SKM-1 treated with dmso at 0.1 percent for 144 hours (cell line): Measurements from ENCODE around the gene GLRX5.
A peak's percentile ranks its signal among the peaks of the same experiment; 100 is the strongest.
"Not testable (repeated sequence)": the region's sequence is repeated elsewhere in the genome, so short reads cannot be mapped to it uniquely, and the experiment has no call there.

ENCODE experiments used
- DNase-seq: peaks from one replicate; lab custom pipeline; 2025; ENCODE audit not compliant: unreplicated experiment; lab: John Stamatoyannopoulos, UW

GLRX5 gene

DNA sequence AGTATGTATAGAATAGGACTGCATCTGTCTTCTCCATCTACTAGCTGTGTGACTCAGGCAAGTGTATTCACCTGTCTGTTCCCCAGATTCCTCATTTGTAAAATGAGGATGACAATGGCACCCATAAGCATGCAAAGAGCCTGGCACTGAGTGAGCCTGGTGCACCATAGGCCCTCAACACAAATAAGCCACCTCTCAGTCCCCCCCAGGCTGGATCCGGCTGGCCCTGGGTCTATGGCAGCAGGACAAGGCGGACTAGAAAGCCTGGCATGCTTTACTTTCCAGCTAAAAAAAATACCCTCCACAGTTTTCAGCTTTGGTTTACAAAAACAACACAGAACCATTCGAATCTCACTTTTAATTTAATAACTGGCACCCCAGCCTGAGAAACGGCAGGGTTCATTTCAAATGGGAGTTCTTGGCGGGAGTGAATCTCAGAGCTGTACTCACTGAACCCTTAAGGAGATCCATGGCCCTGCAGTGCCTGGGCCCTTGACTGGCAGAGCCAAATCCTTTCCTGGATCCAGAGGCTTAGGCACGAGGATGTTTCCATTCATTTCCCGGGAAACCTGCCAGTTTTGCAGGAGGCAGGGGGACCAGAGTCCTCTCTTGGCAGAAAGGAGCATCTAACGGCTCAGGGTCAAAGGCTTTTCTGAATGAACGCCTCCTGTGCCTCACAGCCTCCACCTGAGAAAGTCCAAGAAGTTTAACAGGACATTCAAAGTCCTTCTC lies 36.1 kb upstream of the GLRX5 start:
- DNase-seq, result no peak

GRCh38 chr14:95499354-95499750 lies 35.5 kb upstream of the GLRX5 start:
- DNase-seq, result no peak

DNA sequence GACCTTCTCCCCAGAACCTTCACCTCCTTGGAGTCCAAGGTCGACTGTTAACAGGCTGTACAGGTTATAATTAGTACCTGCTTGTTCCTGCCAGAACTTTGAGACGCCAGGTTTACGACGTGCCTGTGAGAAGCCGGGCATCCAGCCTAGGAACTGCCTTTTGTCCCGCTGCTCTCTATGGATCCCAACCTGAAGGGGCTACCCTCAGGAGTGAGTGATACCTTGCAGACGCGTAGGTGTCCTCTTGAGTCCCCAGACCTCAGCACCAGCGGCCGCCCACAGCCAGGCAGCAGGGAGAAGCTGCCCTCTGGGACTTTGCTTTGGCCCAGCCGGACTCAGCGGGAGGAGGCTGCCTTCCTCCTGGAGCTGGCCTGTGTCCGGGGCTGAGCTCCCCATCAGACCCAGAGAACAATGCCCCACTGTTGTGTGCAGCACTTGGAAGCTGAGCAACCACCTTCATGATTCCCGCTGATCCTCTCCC lies 34.6 kb upstream of the GLRX5 start:
- DNase-seq, result no peak

DNA sequence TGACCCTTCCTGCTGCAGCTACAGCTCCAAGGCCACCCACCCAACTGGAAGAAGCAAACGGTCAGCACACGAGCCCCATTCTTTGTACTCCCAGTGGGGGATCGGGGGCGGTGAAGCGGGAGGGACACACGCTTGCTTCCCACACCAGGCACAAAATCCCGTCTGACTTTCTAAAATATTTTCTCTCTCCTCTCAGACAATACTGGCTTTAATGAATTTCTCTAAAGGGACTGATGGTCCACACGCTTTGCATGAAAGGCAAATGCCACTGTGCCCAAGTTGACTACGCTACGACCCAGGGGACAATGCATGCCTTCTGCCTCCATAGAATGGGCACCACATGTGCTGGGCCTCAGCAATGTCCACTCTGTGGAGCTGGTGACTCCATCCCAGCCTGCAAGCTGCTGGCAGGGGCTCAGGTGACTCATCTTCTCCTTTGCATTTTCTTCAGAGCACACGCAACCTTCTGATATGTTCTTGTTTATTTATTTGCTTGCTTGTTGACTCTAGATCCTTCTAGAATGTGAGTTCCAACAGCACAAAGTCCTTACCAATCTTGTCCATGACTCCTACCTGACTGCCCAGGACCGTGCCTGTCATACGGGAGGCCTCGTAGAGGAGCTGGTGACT lies 34.0 kb upstream of the GLRX5 start:
- no peak for DNase-seq

DNA sequence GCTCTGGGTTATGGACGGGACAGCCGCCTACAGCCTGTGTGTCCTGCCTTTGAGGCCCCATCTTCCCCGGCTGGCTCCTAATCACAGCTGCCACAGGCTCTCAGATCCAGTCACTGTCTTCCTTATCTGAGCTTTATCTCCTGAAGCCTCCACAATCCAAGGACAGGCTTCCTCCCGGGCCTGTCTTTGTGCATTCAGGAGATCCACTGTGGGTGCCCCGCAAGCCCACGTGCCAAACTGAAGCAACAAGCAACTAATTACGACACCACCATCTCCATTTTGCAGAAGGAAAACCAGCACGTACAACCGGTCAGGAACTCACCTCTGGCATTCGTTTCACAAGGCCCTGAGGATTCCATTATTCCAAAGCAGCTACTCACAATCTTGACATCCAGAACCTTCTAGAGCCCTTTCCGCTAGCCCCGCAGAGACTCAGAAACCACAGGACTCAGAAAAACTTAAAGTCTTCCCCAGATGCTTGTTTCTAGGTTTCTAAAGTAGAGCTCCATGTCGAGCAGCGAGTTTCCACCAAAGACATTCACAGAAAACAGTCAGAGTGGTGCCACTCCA lies 32.4 kb upstream of the GLRX5 start:
- no peak for DNase-seq

- DNase-seq, result no peak
Measured at GRCh38 chr14:95503365-95504134, 31.3 kb upstream of the GLRX5 start.

- no peak for DNase-seq
Measured at GRCh38 chr14:95504135-95505029, 30.5 kb upstream of the GLRX5 start.

DNA sequence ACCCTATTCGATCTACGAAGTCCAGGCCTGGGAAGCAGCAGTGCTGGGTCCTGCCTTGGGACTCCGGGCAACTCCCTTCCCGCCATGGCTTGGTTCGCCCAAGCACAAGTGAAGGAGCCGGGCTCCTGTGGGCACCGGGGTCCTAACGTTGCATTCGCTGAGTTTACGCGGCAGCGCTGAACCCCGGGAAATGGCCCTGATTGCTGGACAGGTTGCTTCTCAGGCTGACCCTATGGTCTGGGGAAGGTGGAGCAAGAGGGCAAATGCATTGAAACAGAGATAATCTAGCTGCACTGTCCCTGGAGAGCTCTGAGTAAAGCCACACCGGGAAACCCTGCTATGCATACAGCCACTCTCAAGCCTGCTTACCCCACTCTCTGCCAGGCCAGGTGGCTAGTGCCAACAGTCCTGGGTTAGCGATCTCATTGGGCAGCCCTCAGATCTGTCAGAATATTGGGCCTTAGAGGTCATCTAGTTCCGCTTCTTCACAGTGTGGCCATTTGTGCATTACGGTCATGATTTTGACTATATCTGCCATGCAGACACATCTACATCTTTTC lies 29.7 kb upstream of the GLRX5 start:
- no peak for DNase-seq

DNA sequence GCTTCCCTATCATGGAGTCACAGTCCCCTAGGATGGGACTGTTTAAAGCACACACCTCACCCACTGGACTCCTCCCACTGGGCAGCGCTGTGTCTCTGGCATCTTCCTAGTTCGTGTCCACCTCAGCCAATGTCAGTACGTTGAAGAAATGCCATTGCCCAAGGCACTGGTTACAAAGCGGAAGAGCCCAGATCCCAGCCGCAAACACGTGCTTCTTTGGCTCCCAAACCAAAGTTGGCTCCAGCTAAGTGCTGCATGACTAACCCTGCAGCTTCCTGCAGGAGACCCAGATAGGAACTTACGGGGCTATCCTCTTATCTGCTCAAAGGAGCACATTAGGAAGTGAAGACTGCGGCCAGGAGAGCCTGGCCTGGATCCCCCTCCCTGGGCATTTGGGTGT lies 27.7 kb upstream of the GLRX5 start:
- peak; percentile 66 for DNase-seq

GRCh38 chr14:95507701-95508103 lies 27.1 kb upstream of the GLRX5 start:
- DNase-seq, result no peak

DNA sequence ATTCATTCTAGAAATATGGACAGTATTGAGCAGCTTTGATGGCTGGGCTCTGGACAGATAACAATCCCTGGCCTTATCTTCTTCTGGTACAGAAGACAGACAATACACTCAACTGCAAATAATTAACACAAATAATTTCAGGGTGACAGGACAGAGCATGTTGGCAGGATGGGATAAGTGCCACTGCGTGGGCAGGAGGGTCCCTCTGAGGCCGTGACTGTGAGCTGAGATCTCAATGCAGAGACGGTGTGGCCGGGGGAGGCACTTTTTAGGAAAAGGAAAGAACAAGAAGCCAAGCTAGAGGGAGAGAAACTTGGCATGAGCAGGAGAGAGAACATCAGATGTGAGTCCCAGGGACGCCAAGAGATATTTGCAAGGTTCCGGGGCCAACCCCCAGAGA lies 26.5 kb upstream of the GLRX5 start:
- no peak for DNase-seq

DNA sequence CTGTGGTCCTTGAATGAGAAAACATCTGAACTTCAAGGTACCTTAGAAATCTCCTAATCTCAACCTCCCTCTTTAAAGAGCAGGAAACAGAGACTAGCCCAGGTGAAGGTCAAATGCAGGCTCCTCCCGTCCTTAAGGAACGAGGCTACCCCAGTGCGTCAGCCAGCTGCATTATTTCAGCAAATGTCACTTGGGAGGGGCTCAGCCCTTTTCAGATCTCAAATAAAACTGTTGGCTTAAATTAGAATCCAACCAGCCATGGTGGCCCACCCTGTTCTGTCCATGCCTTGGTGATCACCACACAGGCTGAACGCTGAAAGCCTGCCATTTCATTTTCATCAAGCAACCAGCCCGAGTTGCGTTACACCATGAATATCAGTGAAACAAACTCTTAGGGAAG lies 25.4 kb upstream of the GLRX5 start:
- no peak for DNase-seq

- not testable (repeated sequence) for DNase-seq
Measured at GRCh38 chr14:95510344-95510743, 24.5 kb upstream of the GLRX5 start.

GRCh38 chr14:95510804-95511203 lies 24.0 kb upstream of the GLRX5 start:
- no peak for DNase-seq

GRCh38 chr14:95511687-95512086 lies 23.2 kb upstream of the GLRX5 start:
- no peak for DNase-seq

DNA sequence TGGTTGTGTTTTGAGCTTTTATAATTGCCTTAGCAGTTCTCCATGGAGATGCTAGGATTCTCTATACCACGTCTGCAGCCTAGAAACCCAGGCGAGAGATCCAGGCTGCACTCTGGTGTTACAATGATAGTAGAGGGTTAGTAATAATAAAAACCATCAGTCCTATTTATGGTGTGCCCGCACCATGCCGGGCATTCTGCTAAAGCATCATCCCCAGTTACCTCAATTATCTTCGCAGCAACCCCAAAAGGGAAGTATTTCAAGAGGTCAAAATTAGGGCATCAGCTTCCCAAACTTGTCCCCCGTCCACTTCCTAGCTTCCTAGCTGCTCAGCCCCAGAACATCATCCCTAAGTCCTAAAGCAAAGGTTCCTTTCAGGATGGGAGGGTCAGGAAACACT lies 21.6 kb upstream of the GLRX5 start:
- no peak for DNase-seq

DNA sequence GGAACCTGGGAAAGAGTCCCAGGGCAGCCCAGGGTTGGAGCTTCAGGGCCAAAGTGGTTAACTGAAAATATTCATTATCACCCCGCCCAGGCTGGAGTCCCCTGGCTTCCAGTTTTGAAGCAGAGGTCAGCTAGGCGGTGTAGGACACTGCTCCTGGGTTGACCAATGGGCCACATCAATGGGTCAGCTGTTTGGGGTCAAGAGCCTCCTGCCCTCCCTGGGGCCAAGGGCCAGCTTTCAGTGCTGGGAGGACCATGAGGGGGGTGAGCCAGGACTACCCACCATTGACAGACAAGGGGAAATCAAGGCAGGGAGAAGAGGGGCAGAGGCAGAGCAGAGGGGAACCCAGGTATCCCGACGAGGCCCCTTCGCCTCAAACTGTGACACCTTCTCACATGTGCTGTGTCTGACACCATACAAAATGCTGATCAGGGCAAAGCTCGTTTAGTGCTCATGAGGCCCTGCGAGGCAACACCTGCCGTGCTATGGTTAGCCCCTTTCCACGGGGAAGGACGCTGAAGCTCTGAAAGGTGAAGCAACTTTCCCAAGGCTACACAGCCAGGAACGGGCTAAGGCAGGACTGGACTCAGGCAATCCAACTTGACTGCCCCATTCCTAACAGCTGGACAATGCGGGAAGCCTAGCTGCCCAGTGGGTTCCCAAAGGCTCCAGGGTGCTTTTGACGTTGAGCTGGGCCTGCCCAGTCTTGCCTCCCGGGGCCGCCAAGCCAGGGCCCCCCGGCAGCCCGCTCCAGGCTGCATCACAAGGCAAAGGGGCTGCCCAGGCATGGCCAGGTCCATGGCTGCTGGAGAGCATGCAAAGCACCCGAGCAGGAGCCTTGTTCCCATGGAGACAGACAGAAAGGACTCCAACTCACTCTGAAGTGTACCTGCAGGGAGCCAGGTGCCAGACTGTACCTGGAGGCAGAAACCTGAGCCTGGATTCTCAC lies 20.4 kb upstream of the GLRX5 start:
- no peak for DNase-seq

DNA sequence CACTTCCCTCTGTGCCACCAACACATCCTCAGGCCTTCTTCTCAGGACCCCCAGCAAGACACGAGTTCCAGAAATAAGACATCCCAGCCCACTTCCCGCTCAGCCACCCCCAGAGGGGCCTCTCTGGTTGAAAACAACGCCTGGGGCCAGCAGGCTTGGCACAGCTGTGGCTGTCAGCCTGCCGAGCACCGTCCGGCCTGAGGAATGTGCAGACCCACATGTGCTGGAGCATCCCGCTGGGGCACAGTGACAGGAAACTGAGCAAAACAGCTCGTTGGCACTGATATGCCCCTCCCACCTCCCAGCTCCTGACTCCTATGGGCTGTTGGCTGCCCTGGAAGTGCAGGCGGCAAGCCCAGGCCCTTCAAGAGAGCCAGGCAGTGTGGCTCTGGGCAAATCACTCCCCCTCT lies 19.8 kb upstream of the GLRX5 start:
- DNase-seq, result no peak
